Tibial artery (tissue), 4 donors: ENCODE results near the gene ERBB2.
"Not testable (repeated sequence)": the region's sequence is repeated elsewhere in the genome, so short reads cannot be mapped to it uniquely, and the experiment has no call there.

Source experiments
- DNase-seq, 2 donors: peaks; one replicate each; pipeline ENCODE4 v3.0.0-alpha.2; 2019
- H3K27ac ChIP-seq, 2 donors: fragments of 200-600 bp; sonication (generic) in 1 of 2; 1 replicate in 1 of 2; 2 replicates in 1 of 2; pipeline ENCODE4 v1.5.1; 2018 to 2019; ENCODE audit warnings: mild to moderate bottlenecking in 1 of 2
- H3K27me3 ChIP-seq, 2 donors: fragments of 200-600 bp; sonication (generic) in 1 of 2; one replicate each; pipeline versions ENCODE4 v1.5.1 to v1.6.0; 2016 to 2019
- H3K36me3 ChIP-seq, 3 donors: fragments of 200-600 bp; sonication (generic) in 2 of 3; one replicate each; pipeline ENCODE4 v1.5.1; 2016 to 2019; ENCODE audit warnings: mild to moderate bottlenecking in 2 of 3
- H3K4me1 ChIP-seq, 4 donors: fragments of 200-600 bp; sonication (generic) in 2 of 4; 1 replicate in 3 of 4; 2 replicates in 1 of 4; pipeline ENCODE4 v1.5.1; 2016 to 2019
- H3K4me3 ChIP-seq, 2 donors: fragments of 200-600 bp; sonication (generic) in 1 of 2; 1 replicate in 1 of 2; 2 replicates in 1 of 2; pipeline ENCODE4 v1.5.1; 2018 to 2019; ENCODE audit warnings: mild to moderate bottlenecking in 2 of 2
- H3K9me3 ChIP-seq, 3 donors: fragments of 200-600 bp; sonication (generic) in 1 of 3; one replicate each; pipeline ENCODE4 v1.5.1; 2016 to 2019
- intact Hi-C: fragments of 100-400 bp; cut with DNase I; formaldehyde crosslinking; loops from one replicate; pipeline ENCODE4 v1.15.0; 2023; ENCODE audit warnings: low total_unique reads
- TF ChIP-seq, protein P1 (sequence below), 2 experiments: fragments of 200-600 bp in 1 of 2; fragments of 450-650 bp in 1 of 2; IDR thresholded peaks; one replicate each; pipeline ENCODE4 v1.5.1; 2017 to 2019; ENCODE audit warnings: antibody characterized with exemption in 2 of 2, mild to moderate bottlenecking in 1 of 2, moderate library complexity in 1 of 2

The ERBB2 gene

DNA sequence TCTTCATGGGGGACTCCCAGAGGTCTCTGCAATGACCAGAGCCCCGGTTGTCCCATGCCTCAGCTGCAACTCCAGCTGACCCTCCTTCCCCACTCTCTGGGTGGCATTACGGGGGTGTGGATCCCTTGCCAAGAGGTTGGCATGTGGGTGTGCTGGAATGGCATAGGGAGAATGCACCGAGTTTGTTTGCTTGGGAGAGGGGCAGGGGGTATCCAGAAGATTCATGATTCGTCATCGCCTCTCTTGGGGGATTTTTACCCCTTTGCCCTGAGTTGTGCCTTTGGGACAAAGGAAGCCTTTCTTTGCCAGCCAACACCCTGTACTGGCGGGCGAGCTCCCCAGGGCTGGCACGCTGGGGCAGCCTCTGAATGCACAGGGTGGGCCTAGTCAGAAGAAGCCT, 6.5 kb downstream of the ERBB2 start:
- H3K9me3 ChIP-seq, result no peaks in the 10 kb centered on the region
- H3K4me3 ChIP-seq, result no peak overlapping the region
- H3K4me1 ChIP-seq, result peaks cover 0 to 66% (median 50%) of the 10 kb centered on the region in 4 donors

DNA sequence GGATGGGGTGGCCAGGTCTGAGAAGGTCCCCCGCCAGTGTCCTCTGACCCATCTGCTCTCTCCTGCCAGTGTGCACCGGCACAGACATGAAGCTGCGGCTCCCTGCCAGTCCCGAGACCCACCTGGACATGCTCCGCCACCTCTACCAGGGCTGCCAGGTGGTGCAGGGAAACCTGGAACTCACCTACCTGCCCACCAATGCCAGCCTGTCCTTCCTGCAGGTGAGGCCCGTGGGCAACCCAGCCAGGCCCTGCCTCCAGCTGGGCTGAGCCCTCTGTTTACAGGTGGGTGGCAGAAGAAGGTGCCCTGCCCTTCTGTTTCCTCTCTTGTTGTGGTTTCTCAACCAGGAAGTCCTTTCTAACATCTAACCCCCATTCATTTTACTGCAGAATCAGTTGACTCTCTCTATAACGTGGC, 7.1 kb downstream of the ERBB2 start:
- TF ChIP-seq, protein P1, sequence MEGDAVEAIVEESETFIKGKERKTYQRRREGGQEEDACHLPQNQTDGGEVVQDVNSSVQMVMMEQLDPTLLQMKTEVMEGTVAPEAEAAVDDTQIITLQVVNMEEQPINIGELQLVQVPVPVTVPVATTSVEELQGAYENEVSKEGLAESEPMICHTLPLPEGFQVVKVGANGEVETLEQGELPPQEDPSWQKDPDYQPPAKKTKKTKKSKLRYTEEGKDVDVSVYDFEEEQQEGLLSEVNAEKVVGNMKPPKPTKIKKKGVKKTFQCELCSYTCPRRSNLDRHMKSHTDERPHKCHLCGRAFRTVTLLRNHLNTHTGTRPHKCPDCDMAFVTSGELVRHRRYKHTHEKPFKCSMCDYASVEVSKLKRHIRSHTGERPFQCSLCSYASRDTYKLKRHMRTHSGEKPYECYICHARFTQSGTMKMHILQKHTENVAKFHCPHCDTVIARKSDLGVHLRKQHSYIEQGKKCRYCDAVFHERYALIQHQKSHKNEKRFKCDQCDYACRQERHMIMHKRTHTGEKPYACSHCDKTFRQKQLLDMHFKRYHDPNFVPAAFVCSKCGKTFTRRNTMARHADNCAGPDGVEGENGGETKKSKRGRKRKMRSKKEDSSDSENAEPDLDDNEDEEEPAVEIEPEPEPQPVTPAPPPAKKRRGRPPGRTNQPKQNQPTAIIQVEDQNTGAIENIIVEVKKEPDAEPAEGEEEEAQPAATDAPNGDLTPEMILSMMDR (IDR thresholded peaks at IDR 0.05), result no peak
- intact Hi-C loops, result no loop called here
- Histone ChIP-seq H3K27me3 (no peaks in the 10 kb centered on the region), H3K27ac (peak overlapping the region; percentile 81 to 98), H3K36me3 (peaks cover 45 to 53% (median 51%) of the 10 kb centered on the region in 3 donors), H3K4me3 (no peak overlapping the region), H3K4me1 (peaks cover 0 to 62% (median 45%) of the 10 kb centered on the region in 4 donors), H3K9me3 (no peaks in the 10 kb centered on the region)
- no peak for DNase-seq

More for the DNA sequence above, 6.5 kb downstream of the ERBB2 start:
- peaks cover 42 to 47% (median 46%) of the 10 kb centered on the region in 3 donors for H3K36me3 ChIP-seq
- no peaks in the 10 kb centered on the region for H3K27me3 ChIP-seq
- intact Hi-C loops, result no loop called here
- TF ChIP-seq, protein P1 (IDR thresholded peaks at IDR 0.05), result no peak
- H3K27ac ChIP-seq, result peak overlapping the region; percentile 81 to 98
- DNase-seq, result no peak

DNA sequence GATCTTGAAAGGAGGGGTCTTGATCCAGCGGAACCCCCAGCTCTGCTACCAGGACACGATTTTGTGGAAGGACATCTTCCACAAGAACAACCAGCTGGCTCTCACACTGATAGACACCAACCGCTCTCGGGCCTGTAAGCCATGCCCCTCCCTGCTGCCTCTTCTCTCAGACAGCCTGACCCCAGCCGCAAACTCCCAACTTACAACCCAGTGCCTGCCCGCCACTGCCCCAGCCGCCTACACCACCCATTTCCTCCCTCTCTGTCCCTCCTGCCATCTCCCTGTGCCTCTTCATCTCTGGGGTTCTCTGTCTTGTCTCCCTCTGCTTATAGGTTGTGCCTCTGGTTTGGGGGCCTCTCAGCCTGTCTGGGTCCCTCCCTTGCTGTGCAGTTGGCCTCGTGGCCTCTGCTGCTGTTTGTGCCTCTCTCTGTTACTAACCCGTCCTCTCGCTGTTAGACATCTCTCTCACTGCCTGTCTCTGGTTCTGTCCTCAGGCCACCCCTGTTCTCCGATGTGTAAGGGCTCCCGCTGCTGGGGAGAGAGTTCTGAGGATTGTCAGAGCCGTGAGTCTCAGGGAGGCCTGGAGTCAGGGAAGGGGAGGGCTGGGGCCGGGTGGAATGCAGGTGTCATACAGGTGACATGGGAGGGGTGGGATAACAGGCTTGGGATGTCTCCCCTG, 9.6 kb downstream of the ERBB2 start:
- no peak for DNase-seq
- H3K27me3 ChIP-seq, result no peaks in the 10 kb centered on the region
- TF ChIP-seq, protein P1 (IDR thresholded peaks at IDR 0.05), result no peak
- H3K9me3 ChIP-seq, result no peaks in the 10 kb centered on the region
- peaks cover 0 to 38% (median 27%) of the 10 kb centered on the region in 4 donors for H3K4me1 ChIP-seq
- no peak overlapping the region for H3K27ac ChIP-seq
- no peak overlapping the region for H3K4me3 ChIP-seq
- intact Hi-C loops, result no loop called here
- H3K36me3 ChIP-seq, result peaks cover 62 to 78% (median 63%) of the 10 kb centered on the region in 3 donors

DNA sequence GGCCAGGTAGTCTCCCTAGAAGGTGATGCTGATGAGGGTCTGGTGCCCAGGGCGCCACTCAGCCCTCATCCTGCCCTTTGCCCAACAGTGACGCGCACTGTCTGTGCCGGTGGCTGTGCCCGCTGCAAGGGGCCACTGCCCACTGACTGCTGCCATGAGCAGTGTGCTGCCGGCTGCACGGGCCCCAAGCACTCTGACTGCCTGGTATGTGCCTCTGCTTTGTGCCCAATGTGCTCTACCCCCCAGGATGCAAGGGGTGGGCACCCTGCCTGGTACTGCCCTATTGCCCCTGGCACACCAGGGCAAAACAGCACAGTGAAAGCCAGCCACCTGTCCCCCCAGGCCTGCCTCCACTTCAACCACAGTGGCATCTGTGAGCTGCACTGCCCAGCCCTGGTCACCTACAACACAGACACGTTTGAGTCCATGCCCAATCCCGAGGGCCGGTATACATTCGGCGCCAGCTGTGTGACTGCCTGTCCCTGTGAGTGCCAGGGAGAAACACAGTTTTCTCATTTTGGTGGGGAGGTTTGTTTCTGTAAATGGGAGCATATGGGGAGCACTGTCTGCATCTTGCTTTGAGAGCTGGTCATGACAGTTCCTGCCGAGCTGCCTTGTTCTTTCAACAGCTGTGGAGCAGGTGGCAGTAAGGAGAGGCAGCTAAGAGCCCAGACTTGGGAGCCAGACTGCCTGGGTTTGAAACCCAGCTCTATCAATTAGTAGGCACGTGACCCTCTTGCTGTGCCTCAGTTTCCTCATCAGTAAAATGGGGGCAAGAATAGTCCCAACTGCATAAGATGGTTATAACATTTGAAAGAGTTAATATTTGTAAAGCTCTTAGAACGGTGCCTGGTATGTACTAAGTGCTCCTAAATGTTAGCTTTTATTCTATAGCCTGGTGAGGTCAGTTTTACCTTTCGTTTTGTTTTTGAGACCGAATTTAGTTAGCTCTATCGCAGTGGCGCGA, 10.4 kb downstream of the ERBB2 start:
- TF ChIP-seq, protein P1 (IDR thresholded peaks at IDR 0.05), result no peak
- Histone ChIP-seq H3K36me3 (peaks cover 69 to 86% (median 69%) of the 10 kb centered on the region in 3 donors), H3K27ac (no peak overlapping the region), H3K4me1 (peaks cover 0 to 34% (median 19%) of the 10 kb centered on the region in 4 donors), H3K9me3 (no peaks in the 10 kb centered on the region), H3K4me3 (no peak overlapping the region), H3K27me3 (no peaks in the 10 kb centered on the region)
- intact Hi-C loops, result no loop called here
- DNase-seq, result no peak

DNA sequence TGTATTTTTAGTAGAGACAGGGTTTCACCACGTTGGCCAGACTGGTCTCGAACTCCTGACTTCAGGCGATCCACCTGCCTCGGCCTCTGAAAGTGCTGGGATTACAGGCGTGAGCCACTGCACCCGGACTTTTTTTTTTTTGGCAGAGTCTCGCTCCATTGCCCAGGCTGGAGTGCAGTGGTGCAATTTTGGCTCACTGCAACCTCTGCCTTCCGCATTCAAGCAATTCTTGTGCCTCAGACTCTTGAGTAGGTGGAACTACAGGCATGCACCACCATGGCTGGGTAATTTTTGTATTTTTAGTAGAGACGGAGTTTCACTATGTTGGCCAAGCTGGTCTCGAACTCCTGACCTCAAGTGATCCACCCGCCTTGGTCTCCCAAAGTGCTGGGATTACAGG, 11.2 kb downstream of the ERBB2 start:
- H3K27me3 ChIP-seq, intact Hi-C loops, DNase-seq, H3K9me3 ChIP-seq, H3K4me3 ChIP-seq, H3K27ac ChIP-seq: not testable (repeated sequence)
- Histone ChIP-seq H3K36me3 (peaks cover 77 to 94% (median 77%) of the 10 kb centered on the region in 3 donors), H3K4me1 (peaks cover 0 to 34% (median 11%) of the 10 kb centered on the region in 4 donors)
